Dedifferentiated amniotic fluid mesenchymal stem cell (primary cell): Measurements from ENCODE around the gene UHMK1.

Experiments used
- DNase-seq: peaks from one replicate; pipeline ENCODE4 v3.0.0-alpha.2; 2016; ENCODE audit errors: extremely low spot score

UHMK1 gene

DNA sequence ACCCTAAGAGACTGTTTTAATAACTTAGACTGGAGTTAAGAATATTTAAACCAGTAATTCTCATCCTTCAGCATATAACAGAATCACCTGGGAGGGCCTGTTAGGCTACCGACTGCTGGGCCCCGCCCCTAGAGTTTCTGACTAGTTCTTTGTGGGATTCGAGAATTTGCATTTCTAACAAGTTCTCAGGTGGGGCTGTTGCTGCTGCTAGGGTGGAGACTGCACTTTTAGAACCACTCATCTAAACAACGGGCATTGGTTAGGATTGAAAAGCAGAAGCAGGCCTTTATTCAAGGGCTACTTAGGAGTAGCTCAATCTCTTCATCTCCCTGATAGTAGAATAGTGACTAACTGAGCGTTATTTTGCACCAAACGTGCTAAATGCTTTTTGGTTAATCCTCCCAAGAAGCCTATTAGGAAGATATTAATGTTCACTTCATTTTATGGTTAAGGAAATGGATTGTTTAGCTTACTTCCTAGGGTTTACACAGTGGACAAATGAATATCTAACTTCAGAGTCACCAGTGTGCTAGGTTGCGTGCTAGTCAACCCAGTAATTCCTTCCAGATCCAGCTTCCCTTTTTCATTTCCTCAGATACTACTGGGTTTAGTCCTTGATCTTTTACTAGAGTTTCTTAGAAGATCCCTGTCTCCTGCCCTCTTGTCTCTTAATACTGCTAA lies 32.8 kb downstream of the UHMK1 start:
- no peak for DNase-seq

- no peak for DNase-seq
These were observed 33.3 kb downstream of the UHMK1 start for GRCh38 chr1:162530988-162531319.

- no peak for DNase-seq
These were observed 37.9 kb downstream of the UHMK1 start for GRCh38 chr1:162535501-162535900.

DNA sequence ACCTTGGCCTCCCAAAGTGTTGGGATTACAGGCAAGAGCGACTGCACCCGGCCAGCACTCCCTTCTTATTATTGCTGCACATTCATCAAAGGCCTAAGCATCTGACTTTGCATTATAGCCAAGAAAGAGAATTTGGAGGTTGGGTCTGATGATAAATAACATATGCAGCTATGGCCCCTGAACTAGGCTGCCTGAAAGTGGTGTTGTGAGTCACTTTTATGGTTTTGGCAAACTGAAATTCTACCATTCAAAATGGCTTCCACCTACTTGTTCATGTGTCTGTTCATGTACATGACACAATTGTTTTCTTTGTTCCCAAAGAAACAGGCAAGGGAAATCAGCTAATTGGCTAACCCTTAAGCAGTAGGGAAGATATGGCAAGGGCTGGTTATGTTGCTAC lies 38.9 kb downstream of the UHMK1 start:
- DNase-seq: no peak

GRCh38 chr1:162537216-162537615 lies 39.6 kb downstream of the UHMK1 start:
- no peak for DNase-seq

DNA sequence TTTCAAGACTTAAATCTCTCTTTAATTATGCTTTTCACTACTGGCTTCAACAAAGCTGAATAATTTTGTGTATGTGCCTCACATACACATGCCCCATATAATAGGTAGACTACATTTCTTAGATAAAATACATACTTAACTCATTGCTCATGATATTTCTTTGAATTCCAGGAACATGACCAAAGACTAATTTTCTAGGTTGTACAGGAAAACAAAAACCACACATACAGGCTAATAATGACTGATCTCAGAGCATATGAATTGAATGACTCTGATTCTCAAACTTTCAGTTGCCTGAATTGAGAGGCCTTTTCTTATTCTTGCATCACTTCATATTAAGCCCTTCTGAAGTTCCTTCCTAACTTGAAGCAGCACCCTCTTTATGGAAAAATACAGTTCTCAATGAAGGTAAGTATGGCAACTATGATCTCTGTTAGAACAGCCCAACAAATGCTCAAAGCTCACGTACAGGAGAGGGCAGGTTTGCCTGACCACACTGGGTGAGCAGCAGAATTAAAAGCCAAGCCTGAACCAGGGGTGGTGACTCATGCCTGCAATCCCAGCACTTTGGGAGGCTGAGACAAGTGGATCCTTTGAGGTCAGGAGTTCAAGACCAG lies 41.3 kb downstream of the UHMK1 start:
- peak; percentile 94 for DNase-seq

GRCh38 chr1:162541619-162542141 lies 44.1 kb downstream of the UHMK1 start:
- peak; percentile 91 for DNase-seq

- DNase-seq: no peak
These were observed 45.6 kb downstream of the UHMK1 start for GRCh38 chr1:162543228-162543627.

- DNase-seq: peak; percentile 40
These were observed 50.6 kb downstream of the UHMK1 start for GRCh38 chr1:162548170-162548569.

GRCh38 chr1:162549001-162549400 lies 51.4 kb downstream of the UHMK1 start:
- no peak for DNase-seq

DNA sequence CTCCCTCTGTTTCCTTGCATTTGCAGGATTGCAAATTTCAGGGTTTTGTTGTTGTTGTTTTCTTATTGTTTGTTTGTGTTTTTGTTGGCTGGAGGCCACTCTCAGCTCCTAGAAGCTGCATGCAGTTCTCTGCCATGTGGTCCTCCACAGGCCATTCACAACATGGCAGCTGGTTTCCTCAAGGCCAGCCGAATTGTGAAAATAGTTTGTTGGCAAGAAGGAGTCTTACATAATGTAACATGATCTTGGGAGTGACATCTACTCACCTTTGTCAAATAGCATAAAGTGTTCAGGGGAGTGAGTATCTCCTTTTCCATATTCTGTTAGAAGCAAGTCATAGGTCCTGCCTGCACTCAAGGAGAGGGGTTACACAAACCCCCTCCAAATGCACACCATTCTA lies 53.3 kb downstream of the UHMK1 start:
- DNase-seq: no peak

DNA sequence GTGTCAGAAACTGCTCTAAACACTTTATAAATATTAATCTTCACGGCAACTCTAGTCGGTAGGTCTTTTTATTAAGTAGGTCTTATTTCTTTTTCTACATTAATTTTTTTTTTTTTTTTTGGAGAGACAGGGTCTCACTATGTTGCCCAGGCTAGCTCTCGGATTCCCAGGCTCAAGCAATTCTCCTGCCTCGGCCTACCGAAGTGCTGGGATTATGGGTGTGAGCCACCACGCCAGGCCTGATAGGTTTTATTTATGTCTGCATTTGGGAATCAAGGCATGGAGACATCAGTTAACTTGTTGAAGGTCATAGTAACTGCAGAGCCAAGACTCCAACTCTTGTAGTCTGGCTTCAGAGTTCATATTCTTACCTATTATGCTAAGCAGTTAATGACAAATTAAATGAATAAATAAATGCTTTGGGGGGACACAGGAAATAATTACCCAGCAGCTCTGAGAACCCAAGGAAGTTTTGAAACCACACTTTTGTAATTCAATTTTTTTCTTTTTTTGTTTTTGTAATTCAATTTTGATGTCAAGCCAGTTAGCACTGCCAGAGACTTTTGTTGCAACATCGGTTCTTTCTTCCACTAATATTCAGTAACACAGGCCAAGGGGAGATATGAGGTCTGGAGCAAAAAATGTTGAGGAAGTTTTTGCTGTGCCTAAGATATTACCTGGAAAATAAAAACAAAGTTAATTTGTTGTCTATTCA lies 54.5 kb downstream of the UHMK1 start:
- no peak for DNase-seq

DNA sequence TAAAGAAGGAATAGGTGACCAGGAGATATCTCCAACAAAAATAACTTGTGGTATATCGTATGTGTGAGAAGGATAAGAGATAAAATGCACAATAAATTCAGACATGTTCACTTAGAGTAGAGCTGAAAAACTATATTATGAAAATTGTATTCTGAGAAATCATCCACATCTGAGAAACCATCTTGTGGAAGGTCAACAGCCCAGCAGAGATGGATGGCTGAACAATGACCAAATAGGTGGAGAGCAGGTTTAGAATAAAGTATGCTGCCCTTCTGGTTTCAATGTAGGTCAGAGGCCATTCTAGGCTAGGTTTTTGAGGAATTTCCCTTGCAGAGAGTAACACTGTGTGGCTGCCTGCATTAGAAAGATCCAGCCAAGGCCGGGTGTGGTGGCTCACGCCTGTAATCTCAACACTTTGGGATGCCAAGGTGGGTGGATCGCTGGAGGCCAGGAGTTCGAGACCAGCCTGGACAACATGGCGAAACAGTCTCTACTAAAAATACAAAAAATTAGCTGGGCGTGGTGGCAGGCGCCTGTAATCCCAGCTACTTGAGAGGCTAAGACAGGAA lies 55.1 kb downstream of the UHMK1 start:
- DNase-seq: no peak

DNA sequence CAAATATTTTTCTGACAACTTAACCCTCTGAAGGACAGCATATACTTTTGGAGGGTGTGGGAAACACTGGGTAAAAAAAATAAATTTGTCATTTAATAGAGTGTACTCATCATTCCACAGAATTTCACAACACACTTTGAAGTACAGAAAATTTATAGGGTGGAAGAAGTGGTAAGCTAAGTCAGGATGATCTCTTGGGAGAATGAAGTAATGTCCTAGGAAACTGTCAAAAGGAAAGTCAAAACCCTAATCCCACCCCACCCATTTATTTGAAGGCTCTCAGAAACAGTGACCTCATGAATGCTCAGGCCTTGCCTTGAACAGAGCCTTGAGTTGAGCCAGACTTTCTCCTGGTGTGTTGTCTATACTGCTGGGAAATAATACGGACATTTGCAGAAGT lies 56.6 kb downstream of the UHMK1 start:
- DNase-seq: no peak

DNA sequence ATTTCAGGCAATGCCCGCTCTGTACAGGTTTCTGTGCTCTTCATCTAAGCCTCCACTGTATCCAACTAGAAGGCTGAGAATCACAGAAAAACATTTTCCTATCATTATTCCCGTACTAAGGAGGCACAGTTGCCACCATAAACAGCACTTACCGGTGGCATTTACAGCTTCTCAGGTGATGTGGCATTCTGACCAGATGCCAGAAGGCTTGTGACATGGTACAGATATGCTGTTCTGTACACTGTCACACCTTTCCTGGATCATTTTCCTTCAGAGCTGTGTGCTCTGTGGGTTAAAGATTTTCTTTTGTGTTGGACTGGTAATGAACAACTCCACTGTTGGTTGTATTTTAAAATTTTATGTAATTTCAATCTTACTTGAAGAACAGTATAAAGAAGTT lies 59.9 kb downstream of the UHMK1 start:
- no peak for DNase-seq

GRCh38 chr1:162560303-162561036 lies 62.9 kb downstream of the UHMK1 start:
- no peak for DNase-seq

- DNase-seq: peak; percentile 97
These were observed 63.5 kb downstream of the UHMK1 start for GRCh38 chr1:162561037-162561615.

DNA sequence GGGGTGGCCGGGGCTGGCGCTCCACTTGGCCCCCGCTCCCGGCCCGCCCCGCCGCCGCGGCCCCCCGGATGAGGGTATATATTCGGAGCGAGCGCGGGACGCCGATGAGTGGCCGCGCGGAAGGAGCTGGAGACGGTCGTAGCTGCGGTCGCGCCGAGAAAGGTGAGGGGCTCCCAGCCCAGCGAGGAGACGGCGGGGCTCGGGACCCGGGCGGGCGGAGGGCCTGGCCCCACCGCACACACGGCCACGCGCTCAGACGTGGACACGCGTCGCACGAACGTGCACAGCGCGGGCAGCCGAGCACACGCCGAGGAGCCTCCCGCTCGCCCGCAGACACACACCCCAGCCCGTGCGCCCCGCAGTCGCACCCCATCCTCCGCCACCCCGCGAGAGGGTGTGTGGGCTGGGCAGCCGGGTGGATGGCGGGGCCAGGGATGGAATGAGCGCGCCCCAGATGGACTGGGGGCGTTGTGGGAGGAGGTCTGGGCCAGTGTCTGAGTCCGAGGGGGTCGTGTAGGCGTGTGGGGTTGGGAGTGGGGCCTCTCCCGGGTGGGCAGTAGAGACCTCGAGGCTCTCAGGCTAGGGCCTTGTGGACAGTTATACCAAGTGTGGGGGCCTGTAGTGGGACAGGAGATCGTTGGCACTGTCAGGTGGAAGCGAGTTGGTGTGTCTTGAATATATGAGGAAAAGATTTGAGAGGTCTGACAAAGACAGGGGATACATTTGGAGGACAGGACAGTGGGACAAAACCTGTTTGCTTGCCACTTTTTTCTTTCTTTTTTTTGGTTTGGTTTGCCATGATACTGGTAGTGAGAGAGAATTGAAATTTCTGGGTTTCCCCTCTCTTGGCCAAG lies 64.2 kb downstream of the UHMK1 start, which contains the start of gene UAP1:
TSS of gene UAP1 (plus strand) at position 107 of the 854 bp plus-strand sequence. CDS start 4,347 bp downstream, outside the sequence.
- no peak for DNase-seq

DNA sequence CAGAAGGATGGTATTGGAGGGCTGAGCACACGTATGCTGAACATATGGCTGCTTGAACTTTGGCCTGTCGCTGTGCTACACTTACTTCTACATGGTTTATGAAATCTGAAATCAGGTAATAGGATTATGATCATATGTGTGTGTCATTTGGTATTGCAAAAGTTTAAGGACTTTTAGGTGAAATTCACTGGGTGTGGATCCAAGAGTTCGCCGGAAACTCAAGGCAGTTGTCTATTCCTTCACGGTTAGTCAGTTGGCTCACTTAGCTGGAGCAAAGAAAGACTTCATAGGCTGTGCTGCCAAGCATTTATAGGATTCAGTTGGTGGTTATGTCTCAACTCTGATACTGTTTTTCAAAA lies 64.8 kb downstream of the UHMK1 start:
- peak; percentile 69 for DNase-seq

DNA sequence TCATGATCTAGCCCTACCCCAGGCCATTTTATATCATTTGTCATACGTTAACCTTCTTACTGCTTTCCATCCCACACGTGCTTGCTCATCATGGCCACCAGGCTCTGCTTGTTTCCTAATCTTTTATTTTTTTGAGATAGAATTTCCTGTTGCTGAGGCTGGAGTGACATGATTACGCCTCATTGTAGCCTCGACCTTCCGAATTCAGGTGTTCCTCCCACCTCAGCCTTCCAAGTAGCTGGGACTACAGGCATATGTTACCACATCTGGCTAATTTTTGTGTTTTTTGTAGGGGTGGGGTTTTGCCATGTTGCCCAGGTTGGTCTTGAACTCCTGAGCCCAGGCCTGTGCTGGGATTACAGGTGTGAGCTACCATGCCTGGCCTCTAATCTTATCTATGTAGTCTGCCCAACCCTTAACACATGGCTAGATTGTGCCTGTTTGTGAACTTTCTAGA lies 67.2 kb downstream of the UHMK1 start:
- no peak for DNase-seq
